Lower lobe of right lung (tissue), 2 donors: ENCODE measurements around the gene RSPH10B. TPM values are rescaled to one million over a fixed set of nuclear protein-coding genes. Genes with fewer than 3 reads are reported as not detected.
A peak's percentile ranks its signal among the peaks of the same experiment; 100 is the strongest.
"Not testable (repeated sequence)": the region's sequence is repeated elsewhere in the genome, so short reads cannot be mapped to it uniquely, and the experiment has no call there.

ENCODE experiments used
- ATAC-seq, 2 donors: fragments of 200-7000 bp; cut with Tn5 transposase; one replicate each; pipeline ENCODE4 v1.9.1; 2020 to 2022; ENCODE audit warnings: mild to moderate bottlenecking in 2 of 2, moderate library complexity in 2 of 2
- DNase-seq: peaks from one replicate; pipeline ENCODE4 v3.0.0-alpha.2; 2020
- H3K27ac ChIP-seq: fragments of 200-600 bp; one replicate; pipeline ENCODE4 v1.8.0; 2022
- H3K27me3 ChIP-seq: fragments of 200-600 bp; one replicate; pipeline ENCODE4 v1.8.0; 2022; ENCODE audit warnings: low read depth
- H3K36me3 ChIP-seq: fragments of 200-600 bp; one replicate; pipeline ENCODE4 v1.8.0; 2022; ENCODE audit warnings: mild to moderate bottlenecking
- H3K4me1 ChIP-seq: fragments of 200-600 bp; one replicate; pipeline ENCODE4 v1.8.0; 2022
- H3K4me3 ChIP-seq: fragments of 200-600 bp; one replicate; pipeline ENCODE4 v1.8.0; 2022; ENCODE audit warnings: mild to moderate bottlenecking
- H3K9me3 ChIP-seq: fragments of 200-600 bp; one replicate; pipeline ENCODE4 v1.8.0; 2022
- intact Hi-C: fragments of 100-400 bp; cut with DNase I; formaldehyde crosslinking; loops from one replicate; pipeline ENCODE4 v1.11.0; 2022
- total RNA-seq: library from RNA; stranded (reverse); fragmentation: NEBNext Ultra II Directional; extraction: Animal tissue kit (Norgen Biotek cat#: 25700); gene quantifications from one replicate; pipeline ENCODE4 v1.2.1, GENCODE V29; 2021
- TF ChIP-seq, protein P1 (sequence below): fragments of 200-600 bp; IDR thresholded peaks from one replicate; pipeline ENCODE4 v1.8.0; 2022; ENCODE audit warnings: antibody characterized with exemption, mild to moderate bottlenecking
- donor health status: DM: no; HTN: yes; CAD: no; lungs with severe emphysema.

The RSPH10B gene
- total RNA-seq, 1 donor from 2014 or later: 2.7 TPM

DNA sequence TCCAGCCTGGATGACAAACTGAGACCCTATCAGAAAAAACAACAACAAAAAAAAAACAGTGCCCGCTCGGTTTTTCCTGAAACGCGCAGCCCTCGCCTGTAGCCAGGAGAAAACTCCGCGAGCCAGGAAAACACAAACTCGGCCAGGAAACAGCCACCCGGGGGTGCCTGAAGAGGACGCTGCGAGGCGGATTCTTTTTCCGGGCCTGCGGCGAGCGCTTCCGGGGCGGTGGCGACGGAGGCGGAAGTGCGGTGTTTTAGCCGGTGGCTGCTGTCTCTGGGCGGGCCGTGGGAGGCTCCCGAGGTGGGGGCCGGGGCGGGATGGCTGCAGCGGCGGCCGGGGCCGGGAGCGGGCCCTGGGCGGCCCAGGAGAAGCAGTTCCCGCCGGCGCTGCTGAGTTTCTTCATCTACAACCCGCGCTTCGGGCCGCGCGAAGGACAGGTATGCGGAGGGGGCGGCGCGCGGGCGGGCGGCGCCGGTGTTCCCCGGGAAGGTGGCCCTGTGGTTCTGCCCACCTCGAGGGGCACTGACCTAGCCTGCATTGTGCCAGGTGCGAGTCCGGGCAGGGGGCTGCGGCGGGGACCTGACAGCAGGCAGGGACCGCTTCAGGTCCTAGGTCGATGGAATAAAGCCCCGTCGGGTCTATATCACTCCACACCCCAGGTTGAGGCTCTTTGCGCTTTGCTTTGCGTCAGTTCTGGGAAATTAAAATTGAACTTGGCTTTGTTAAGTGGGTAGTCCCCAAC lies 71.8 kb downstream of the RSPH10B start, which contains the start of gene CCZ1:
CCZ1 (plus strand) TSS at position 254 of the 745 bp plus-strand sequence; CDS start at position 321, 67 bp downstream.
- DNase-seq: peak; percentile 84
- H3K9me3 ChIP-seq, H3K36me3 ChIP-seq, intact Hi-C loops, H3K27me3 ChIP-seq, H3K4me1 ChIP-seq: not testable (repeated sequence)
- TF ChIP-seq, protein P1, sequence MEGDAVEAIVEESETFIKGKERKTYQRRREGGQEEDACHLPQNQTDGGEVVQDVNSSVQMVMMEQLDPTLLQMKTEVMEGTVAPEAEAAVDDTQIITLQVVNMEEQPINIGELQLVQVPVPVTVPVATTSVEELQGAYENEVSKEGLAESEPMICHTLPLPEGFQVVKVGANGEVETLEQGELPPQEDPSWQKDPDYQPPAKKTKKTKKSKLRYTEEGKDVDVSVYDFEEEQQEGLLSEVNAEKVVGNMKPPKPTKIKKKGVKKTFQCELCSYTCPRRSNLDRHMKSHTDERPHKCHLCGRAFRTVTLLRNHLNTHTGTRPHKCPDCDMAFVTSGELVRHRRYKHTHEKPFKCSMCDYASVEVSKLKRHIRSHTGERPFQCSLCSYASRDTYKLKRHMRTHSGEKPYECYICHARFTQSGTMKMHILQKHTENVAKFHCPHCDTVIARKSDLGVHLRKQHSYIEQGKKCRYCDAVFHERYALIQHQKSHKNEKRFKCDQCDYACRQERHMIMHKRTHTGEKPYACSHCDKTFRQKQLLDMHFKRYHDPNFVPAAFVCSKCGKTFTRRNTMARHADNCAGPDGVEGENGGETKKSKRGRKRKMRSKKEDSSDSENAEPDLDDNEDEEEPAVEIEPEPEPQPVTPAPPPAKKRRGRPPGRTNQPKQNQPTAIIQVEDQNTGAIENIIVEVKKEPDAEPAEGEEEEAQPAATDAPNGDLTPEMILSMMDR: peak; percentile 32
- H3K27ac ChIP-seq: peak within 1 kb of the TSS; percentile 71
- ATAC-seq: peak; percentile 98 to 99
- H3K4me3 ChIP-seq: peak within 1 kb of the TSS; percentile 53

DNA sequence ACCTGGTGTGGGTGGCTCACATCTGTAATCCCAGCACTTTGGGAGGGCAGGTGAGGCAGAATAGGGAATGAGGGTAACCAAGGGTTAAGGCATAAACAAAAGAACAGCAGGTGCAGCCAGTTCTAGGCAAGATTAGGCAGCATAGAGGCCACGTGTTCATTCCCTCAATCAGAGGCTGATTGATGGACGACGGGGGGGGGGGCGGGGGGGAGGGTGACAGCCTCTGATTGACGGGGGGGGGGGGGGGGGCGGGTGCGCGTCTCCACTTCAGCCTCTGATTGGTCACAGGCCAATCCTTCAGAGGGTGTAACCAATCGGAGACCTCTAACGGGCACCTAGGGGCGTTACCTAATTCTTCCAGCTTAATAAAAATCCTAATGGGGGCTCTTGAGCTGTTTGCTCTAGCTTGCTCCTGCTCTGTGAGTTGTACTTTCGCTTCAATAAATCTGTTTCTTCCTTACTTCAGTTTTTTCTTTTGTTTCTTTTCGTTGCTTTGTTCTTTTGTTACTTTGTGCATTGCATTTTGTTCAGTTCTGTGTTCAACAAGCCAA lies 73.0 kb downstream of the RSPH10B start:
- not testable (repeated sequence) for DNase-seq

DNA sequence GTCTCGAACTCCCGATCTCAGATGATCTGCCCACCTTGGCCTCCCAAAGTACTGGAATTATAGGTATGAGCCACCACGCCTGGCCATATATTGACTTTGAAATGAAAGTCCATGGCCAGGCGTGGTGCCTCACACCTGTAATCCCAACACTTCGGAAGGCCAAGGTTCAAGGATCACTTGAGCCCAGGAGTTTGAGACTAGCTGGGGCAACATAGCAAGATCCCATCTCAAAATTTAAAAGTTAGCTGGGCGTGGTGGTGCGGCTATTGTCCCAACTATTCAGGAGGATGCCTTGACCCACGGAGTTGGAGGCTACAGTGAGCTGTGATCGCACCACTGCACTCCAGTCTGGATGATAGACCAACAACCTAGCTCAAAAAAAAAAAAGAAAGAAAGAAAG lies 78.0 kb downstream of the RSPH10B start:
- Histone ChIP-seq H3K9me3 (no peaks in the 10 kb centered on the region), H3K4me3 (no peak overlapping the region), H3K27me3 (no peaks in the 10 kb centered on the region), H3K36me3 (no peaks in the 10 kb centered on the region), H3K27ac (no peak overlapping the region), H3K4me1 (no peaks in the 10 kb centered on the region)
- TF ChIP-seq, protein P1: no peak
- intact Hi-C loops: no loop called here
- no peak for ATAC-seq
- DNase-seq: no peak

More for the DNA sequence above, 73.0 kb downstream of the RSPH10B start:
- H3K36me3 ChIP-seq, H3K27ac ChIP-seq, H3K9me3 ChIP-seq, H3K4me3 ChIP-seq, H3K27me3 ChIP-seq, H3K4me1 ChIP-seq, intact Hi-C loops: not testable (repeated sequence)
- ATAC-seq: peak; percentile 27 to 49

DNA sequence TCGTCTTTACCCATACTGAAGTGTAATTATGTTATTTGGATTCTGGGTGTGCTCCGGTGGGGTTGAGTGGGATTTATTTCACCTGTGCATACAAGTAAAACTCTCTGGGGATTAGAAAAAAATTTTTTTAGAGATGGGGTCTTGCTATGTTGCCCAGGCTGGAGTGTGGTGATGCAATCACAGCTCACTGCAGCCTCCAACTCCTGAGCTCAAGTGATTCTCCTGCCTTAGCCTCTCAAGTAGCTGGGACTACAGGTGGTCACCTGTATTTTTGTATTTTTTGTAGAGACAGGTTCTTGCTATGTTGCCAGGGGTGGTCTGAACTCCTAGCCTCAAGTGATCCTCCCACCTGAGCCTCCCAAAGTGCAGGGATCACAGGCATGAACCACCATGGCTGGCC lies 80.2 kb downstream of the RSPH10B start:
- intact Hi-C loops, H3K36me3 ChIP-seq, DNase-seq, H3K27me3 ChIP-seq, ATAC-seq, H3K9me3 ChIP-seq, H3K4me3 ChIP-seq, H3K27ac ChIP-seq, H3K4me1 ChIP-seq: not testable (repeated sequence)

DNA sequence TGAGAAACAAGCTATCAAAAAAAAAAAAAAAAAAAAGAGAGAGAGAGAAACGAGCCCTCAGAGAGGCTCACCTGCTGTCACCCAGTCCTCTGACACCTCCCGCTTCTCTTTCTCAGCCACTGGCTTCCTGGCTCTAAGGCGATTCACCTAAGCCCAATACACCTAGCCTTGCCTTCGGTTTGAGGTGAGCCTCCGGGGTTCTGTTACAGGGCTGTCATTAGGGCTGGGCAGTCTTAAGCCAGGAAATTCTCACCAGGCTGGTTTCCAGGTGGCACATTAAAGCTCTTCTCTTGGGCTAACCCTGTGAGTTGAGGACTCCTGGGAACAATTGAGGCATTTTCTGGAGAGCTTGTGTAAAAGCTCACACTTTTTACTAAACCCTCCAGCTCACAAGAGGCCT lies 82.5 kb downstream of the RSPH10B start:
- not testable (repeated sequence) for H3K27ac ChIP-seq, H3K9me3 ChIP-seq
- ATAC-seq: peak in 1 of 2 donors; percentile 47

DNA sequence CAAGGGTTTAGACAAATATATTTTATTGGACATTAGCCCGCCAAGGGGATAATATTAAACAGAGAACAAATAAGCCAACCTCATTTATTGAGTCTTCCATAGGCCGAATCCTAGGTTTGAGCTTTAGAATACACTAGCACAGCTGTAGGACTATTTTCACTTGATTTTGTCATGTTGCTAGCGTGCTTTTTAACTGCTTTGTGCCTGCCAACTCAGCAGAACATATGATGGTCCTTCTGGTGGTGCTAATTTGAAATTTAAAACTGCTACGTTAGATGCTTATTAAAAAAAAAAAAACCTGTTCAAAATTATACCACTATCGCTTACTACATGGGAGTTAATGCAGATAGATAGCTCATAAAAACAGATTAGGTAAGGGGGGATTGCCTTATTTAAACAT lies 86.1 kb downstream of the RSPH10B start:
- H3K4me1 ChIP-seq, intact Hi-C loops, ATAC-seq, H3K27ac ChIP-seq, H3K9me3 ChIP-seq, H3K36me3 ChIP-seq, H3K4me3 ChIP-seq, DNase-seq, H3K27me3 ChIP-seq: not testable (repeated sequence)

More for the DNA sequence above, 82.5 kb downstream of the RSPH10B start:
- intact Hi-C loops, DNase-seq, H3K4me1 ChIP-seq, H3K36me3 ChIP-seq, H3K27me3 ChIP-seq, H3K4me3 ChIP-seq: not testable (repeated sequence)

DNA sequence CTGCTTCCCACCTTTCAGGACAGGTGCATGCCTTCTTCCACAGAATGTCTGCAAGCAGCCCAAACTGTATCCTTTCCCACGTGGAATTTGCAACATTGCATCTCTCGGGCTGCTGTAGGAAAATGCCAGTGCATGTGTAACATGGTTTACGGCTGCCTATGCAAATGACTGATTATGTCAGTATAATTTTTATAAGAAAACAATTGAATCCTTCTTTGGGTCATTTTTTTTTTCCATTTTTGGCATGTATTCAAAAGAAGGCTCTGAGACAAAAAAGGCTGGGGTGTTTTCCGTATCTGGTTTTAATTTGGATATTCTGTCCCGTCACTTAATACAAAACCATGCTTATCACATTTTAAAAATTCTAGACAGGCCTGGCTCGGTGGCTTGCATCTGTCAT lies 90.4 kb downstream of the RSPH10B start:
- H3K9me3 ChIP-seq, H3K4me1 ChIP-seq, H3K27ac ChIP-seq, H3K4me3 ChIP-seq, ATAC-seq, H3K36me3 ChIP-seq, intact Hi-C loops, H3K27me3 ChIP-seq, DNase-seq: not testable (repeated sequence)

DNA sequence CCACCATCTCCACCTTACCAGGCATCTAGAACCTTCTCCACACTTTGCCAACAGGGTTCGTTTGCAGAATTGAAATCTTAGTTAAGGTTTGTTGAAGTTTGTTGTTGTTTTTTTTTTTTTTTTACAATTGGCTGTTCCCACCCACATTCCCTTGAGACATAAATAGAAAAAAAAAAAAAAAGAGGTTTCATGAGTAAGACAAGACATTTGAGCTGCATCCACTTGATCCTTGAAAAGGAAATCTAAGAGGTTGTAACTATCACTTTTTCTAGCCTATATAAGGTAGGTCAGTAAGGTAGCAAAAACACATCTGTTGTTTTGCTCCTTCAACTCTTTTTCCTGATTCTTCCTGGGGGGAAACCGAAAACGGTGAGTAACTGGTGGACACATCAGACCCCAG lies 90.9 kb downstream of the RSPH10B start:
- intact Hi-C loops, ATAC-seq, H3K4me1 ChIP-seq, H3K36me3 ChIP-seq, H3K27ac ChIP-seq, DNase-seq, H3K27me3 ChIP-seq, H3K4me3 ChIP-seq, H3K9me3 ChIP-seq: not testable (repeated sequence)

Other genes starting within 250 kb of the RSPH10B start
- gene RNF216, start 189.0 kb downstream of the RSPH10B start, total RNA-seq: 30.7 TPM
- not detected for gene OCM, start 89.9 kb downstream of the RSPH10B start, total RNA-seq
- 56.8 TPM for gene CCZ1, start 72.0 kb downstream of the RSPH10B start, total RNA-seq
- gene PMS2, start 38.4 kb upstream of the RSPH10B start, total RNA-seq: 10.1 TPM
- gene AIMP2, start 38.6 kb upstream of the RSPH10B start, total RNA-seq: 17.4 TPM
- gene ANKRD61, start 60.7 kb upstream of the RSPH10B start, total RNA-seq: not detected
- 72.0 TPM for gene EIF2AK1, start 88.5 kb upstream of the RSPH10B start, total RNA-seq
- 10.6 TPM for gene USP42, start 134.3 kb upstream of the RSPH10B start, total RNA-seq